ENCODE data around the gene PLD1.

Gene PLD1

DNA sequence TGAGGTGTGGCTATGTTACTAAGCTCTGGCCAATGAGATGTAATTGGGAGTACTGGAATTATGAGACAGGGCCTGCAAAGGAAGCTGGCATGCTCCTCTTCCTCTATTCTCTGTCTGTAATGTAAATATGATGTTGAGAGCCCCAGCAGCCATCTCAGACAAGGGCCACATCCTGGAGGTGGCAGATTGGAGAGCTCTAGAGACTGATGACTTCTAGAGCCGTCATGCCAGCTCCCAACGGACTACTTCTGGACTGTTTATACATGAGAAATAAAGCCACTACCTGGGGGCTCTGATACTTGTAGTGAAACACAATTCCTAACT is 19.7 kb downstream of the PLD1 start:
- no peak for DNase-seq (ENCODE audit: extremely low read depth, low read depth)
- H3K4me3 ChIP-seq (replicated peaks; ENCODE audit: low read depth, low read length), result no peak overlapping the region
- TF ChIP-seq, protein P1, sequence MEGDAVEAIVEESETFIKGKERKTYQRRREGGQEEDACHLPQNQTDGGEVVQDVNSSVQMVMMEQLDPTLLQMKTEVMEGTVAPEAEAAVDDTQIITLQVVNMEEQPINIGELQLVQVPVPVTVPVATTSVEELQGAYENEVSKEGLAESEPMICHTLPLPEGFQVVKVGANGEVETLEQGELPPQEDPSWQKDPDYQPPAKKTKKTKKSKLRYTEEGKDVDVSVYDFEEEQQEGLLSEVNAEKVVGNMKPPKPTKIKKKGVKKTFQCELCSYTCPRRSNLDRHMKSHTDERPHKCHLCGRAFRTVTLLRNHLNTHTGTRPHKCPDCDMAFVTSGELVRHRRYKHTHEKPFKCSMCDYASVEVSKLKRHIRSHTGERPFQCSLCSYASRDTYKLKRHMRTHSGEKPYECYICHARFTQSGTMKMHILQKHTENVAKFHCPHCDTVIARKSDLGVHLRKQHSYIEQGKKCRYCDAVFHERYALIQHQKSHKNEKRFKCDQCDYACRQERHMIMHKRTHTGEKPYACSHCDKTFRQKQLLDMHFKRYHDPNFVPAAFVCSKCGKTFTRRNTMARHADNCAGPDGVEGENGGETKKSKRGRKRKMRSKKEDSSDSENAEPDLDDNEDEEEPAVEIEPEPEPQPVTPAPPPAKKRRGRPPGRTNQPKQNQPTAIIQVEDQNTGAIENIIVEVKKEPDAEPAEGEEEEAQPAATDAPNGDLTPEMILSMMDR (IDR thresholded peaks at IDR 0.05; ENCODE audit: low read depth, low read length, missing control alignments), result no peak

DNA sequence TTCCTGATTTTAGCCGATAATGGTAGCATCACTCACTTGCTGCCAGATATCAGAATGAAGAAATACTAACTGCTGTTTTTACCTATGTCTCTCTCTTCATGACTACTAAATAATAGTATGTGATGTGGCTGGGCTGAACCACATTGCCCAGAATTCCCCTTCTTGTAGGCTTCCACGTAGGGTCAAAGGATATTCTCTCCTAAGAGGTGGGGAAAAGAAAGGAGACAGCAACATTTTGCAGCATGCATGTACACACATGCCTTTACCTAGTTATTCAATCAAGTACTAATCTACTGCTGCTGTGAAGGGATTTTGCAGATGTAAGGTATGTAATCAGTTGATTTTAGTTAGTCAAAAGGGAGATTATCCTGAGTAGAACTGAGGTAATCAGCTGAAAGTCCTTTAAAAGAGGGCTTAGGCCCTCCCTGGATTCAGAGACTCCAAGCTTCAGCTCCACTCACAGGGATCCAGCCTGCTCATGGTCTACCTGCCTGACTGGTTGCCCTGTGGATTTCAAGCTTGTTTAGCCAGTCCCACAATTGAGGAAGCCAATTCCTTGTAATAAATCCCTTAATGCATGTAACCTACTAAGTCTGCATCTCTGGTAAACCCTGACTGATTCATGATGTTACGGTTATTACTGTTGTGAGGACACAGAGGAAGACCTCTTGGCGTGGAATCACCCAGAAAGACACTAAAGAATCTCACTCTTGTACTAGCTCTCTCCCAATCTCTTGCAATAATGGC is 20.4 kb downstream of the PLD1 start:
- H3K4me3 ChIP-seq (replicated peaks; ENCODE audit: low read depth, low read length), result no peak overlapping the region
- no peak for DNase-seq (ENCODE audit: extremely low read depth, low read depth)
- TF ChIP-seq, protein P1 (IDR thresholded peaks at IDR 0.05; ENCODE audit: low read depth, low read length, missing control alignments), result no peak

- DNase-seq (ENCODE audit: extremely low read depth, low read depth), result peak; percentile 95
- H3K4me3 ChIP-seq (replicated peaks; ENCODE audit: low read depth, low read length), result no peak overlapping the region
- TF ChIP-seq, protein P1 (IDR thresholded peaks at IDR 0.05; ENCODE audit: low read depth, low read length, missing control alignments), result peak; percentile 14
Measured at GRCh38 chr3:171788546-171789351, 21.5 kb downstream of the PLD1 start.

DNA sequence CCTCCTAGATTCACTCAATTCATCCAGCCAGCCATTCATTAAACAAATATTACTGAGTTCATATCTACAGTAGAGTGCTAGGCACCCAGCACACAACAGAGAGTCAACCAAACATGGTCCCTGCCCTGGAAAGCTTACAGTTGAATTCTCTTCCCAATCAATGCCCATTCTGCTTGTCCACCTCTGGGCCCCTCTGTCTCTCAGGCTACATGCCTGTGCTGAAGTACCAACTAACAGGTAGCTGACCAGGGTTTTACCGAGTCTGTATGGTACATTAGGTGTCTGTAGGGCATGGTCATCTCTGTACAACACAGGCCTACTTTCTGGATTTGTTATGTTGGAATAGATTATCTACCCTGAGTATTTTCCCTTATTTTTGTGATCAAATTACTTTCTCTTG is 23.3 kb downstream of the PLD1 start:
- TF ChIP-seq, protein P1 (IDR thresholded peaks at IDR 0.05; ENCODE audit: low read depth, low read length, missing control alignments), result no peak
- DNase-seq (ENCODE audit: extremely low read depth, low read depth), result no peak
- H3K4me3 ChIP-seq (replicated peaks; ENCODE audit: low read depth, low read length), result no peak overlapping the region

GRCh38 chr3:171784937-171785336 is 25.3 kb downstream of the PLD1 start:
- no peak for DNase-seq (ENCODE audit: extremely low read depth, low read depth)
- TF ChIP-seq, protein P1 (IDR thresholded peaks at IDR 0.05; ENCODE audit: low read depth, low read length, missing control alignments), result no peak
- H3K4me3 ChIP-seq (replicated peaks; ENCODE audit: low read depth, low read length), result no peak overlapping the region

- TF ChIP-seq, protein P1 (IDR thresholded peaks at IDR 0.05; ENCODE audit: low read depth, low read length, missing control alignments), result no peak
- DNase-seq (ENCODE audit: extremely low read depth, low read depth), result no peak
- H3K4me3 ChIP-seq (replicated peaks; ENCODE audit: low read depth, low read length), result no peak overlapping the region
Measured at GRCh38 chr3:171784387-171784786, 25.9 kb downstream of the PLD1 start.

Measured in HFF-Myc (cell line).